ENCODE data around the gene EID2B. TPM values are rescaled to one million over a fixed set of nuclear protein-coding genes. Genes with fewer than 3 reads are reported as not detected.
A peak's percentile ranks its signal among the peaks of the same experiment; 100 is the strongest.

The EID2B gene
- polyA plus RNA-seq, 1 donor, result 2.0 TPM

- no CpG with 5 or more reads among the region's 10 CpGs for WGBS (ENCODE audit: insufficient coverage, low lambda C conversion rate)
- peaks cover 56% of the 10 kb centered on the region for H3K36me3 ChIP-seq (ENCODE audit: control insufficient read depth, insufficient read depth, low read length)
- H3K4me1 ChIP-seq (ENCODE audit: control insufficient read depth, insufficient read depth, low read length), result no peaks in the 10 kb centered on the region
- DNase-seq, result no peak
- no peaks in the 10 kb centered on the region for H3K9me3 ChIP-seq (ENCODE audit: control insufficient read depth, low read depth, low read length)
- H3K4me3 ChIP-seq (ENCODE audit: low read length), result no peak overlapping the region
- no peaks in the 10 kb centered on the region for H3K27me3 ChIP-seq (ENCODE audit: control insufficient read depth, insufficient read depth, low read length)
- H3K27ac ChIP-seq (ENCODE audit: low read length), result no peak overlapping the region
These were observed 42.9 kb downstream of the EID2B start for GRCh38 chr19:39489756-39490155.

GRCh38 chr19:39483141-39483540 is 49.5 kb downstream of the EID2B start:
- DNase-seq, result no peak

GRCh38 chr19:39481676-39482075 is 51.0 kb downstream of the EID2B start:
- Histone ChIP-seq H3K4me3 (ENCODE audit: low read length) (peak overlapping the region; percentile 98), H3K36me3 (ENCODE audit: control insufficient read depth, insufficient read depth, low read length) (peaks cover 24% of the 10 kb centered on the region), H3K4me1 (ENCODE audit: control insufficient read depth, insufficient read depth, low read length) (peaks cover 9% of the 10 kb centered on the region), H3K27ac (ENCODE audit: low read length) (no peak overlapping the region), H3K27me3 (ENCODE audit: control insufficient read depth, insufficient read depth, low read length) (no peaks in the 10 kb centered on the region), H3K9me3 (ENCODE audit: control insufficient read depth, low read depth, low read length) (no peaks in the 10 kb centered on the region)
- DNase-seq, result no peak
- no CpG with 5 or more reads among the region's 11 CpGs for WGBS (ENCODE audit: insufficient coverage, low lambda C conversion rate)

More at GRCh38 chr19:39483141-39483540, 49.5 kb downstream of the EID2B start:
- H3K9me3 ChIP-seq (ENCODE audit: control insufficient read depth, low read depth, low read length), result no peaks in the 10 kb centered on the region
- WGBS (ENCODE audit: insufficient coverage, low lambda C conversion rate), result no CpG with 5 or more reads among the region's 6 CpGs
- H3K4me3 ChIP-seq (ENCODE audit: low read length), result no peak overlapping the region
- no peaks in the 10 kb centered on the region for H3K27me3 ChIP-seq (ENCODE audit: control insufficient read depth, insufficient read depth, low read length)
- peaks cover 36% of the 10 kb centered on the region for H3K36me3 ChIP-seq (ENCODE audit: control insufficient read depth, insufficient read depth, low read length)
- H3K4me1 ChIP-seq (ENCODE audit: control insufficient read depth, insufficient read depth, low read length), result peaks cover 9% of the 10 kb centered on the region
- H3K27ac ChIP-seq (ENCODE audit: low read length), result no peak overlapping the region

GRCh38 chr19:39481229-39481545 is 51.5 kb downstream of the EID2B start:
- WGBS (ENCODE audit: insufficient coverage, low lambda C conversion rate), result no CpG with 5 or more reads among the region's 12 CpGs
- H3K36me3 ChIP-seq (ENCODE audit: control insufficient read depth, insufficient read depth, low read length), result peaks cover 24% of the 10 kb centered on the region
- no peaks in the 10 kb centered on the region for H3K9me3 ChIP-seq (ENCODE audit: control insufficient read depth, low read depth, low read length)
- peaks cover 9% of the 10 kb centered on the region for H3K4me1 ChIP-seq (ENCODE audit: control insufficient read depth, insufficient read depth, low read length)
- DNase-seq, result no peak
- no peaks in the 10 kb centered on the region for H3K27me3 ChIP-seq (ENCODE audit: control insufficient read depth, insufficient read depth, low read length)
- peak overlapping the region; percentile 72 for H3K27ac ChIP-seq (ENCODE audit: low read length)
- H3K4me3 ChIP-seq (ENCODE audit: low read length), result peak overlapping the region; percentile 98

Other genes starting within 250 kb of the EID2B start
- 0.06 TPM for gene IFNL1, start 236.4 kb downstream of the EID2B start, polyA plus RNA-seq
- 1.3 TPM for gene LRFN1, start 212.0 kb downstream of the EID2B start, polyA plus RNA-seq
- 26.3 TPM for gene GMFG, start 196.8 kb downstream of the EID2B start, polyA plus RNA-seq
- 94.4 TPM for gene SAMD4B, start 190.4 kb downstream of the EID2B start, polyA plus RNA-seq
- gene PAF1, start 141.7 kb downstream of the EID2B start, polyA plus RNA-seq, result 42.4 TPM
- 24.3 TPM for gene MED29, start 141.5 kb downstream of the EID2B start, polyA plus RNA-seq
- gene ZFP36, start 126.0 kb downstream of the EID2B start, polyA plus RNA-seq, result 419 TPM
- gene PLEKHG2, start 120.2 kb downstream of the EID2B start, polyA plus RNA-seq, result 21.1 TPM
- 1,947 TPM for gene RPS16, start 96.9 kb downstream of the EID2B start, polyA plus RNA-seq
- gene SUPT5H, start 87.3 kb downstream of the EID2B start, polyA plus RNA-seq, result 119 TPM
- gene TIMM50, start 52.0 kb downstream of the EID2B start, polyA plus RNA-seq, result 62.7 TPM
- 0.90 TPM for gene DLL3, start 33.9 kb downstream of the EID2B start, polyA plus RNA-seq
- 0.19 TPM for gene SELENOV, start 17.7 kb downstream of the EID2B start, polyA plus RNA-seq
- gene EID2, start 7.3 kb upstream of the EID2B start, polyA plus RNA-seq, result 11.2 TPM
- not detected for gene LGALS13, start 69.7 kb upstream of the EID2B start, polyA plus RNA-seq
- not detected for gene LGALS16, start 123.1 kb upstream of the EID2B start, polyA plus RNA-seq
- not detected for gene LGALS14, start 171.6 kb upstream of the EID2B start, polyA plus RNA-seq
- 0.85 TPM for gene CLC, start 205.2 kb upstream of the EID2B start, polyA plus RNA-seq
- not detected for gene LEUTX, start 246.0 kb upstream of the EID2B start, polyA plus RNA-seq